GM23248 (cell line): ENCODE data around the gene PPIA. TPM values are rescaled to one million over a fixed set of nuclear protein-coding genes. Genes with fewer than 3 reads are reported as not detected.

ENCODE experiments used
- DNase-seq: peaks from one replicate; pipeline ENCODE4 v3.0.0-alpha.2; 2015
- H2AFZ ChIP-seq: fragments of 200-600 bp; sonication (generic); 2 replicates; pipeline ENCODE4 v1.6.1; 2016; ENCODE audit warnings: antibody characterized with exemption
- H3F3A ChIP-seq: fragments of 200-600 bp; sonication (generic); 2 replicates; pipeline ENCODE4 v1.6.1; 2016; ENCODE audit warnings: mild to moderate bottlenecking, antibody characterized with exemption, mixed run types; ENCODE audit not compliant: insufficient read depth
- H3K27ac ChIP-seq: fragments of 200-600 bp; sonication (generic); 2 replicates; pipeline ENCODE4 v1.5.1; 2016; ENCODE audit warnings: mild to moderate bottlenecking
- H3K27me3 ChIP-seq: fragments of 200-600 bp; sonication (generic); replicated peaks from 2 replicates; pipeline ENCODE4 v1.6.1; 2016; ENCODE audit warnings: mild to moderate bottlenecking; ENCODE audit not compliant: insufficient read depth
- H3K36me3 ChIP-seq: fragments of 200-600 bp; sonication (generic); 2 replicates; pipeline ENCODE4 v1.6.1; 2016; ENCODE audit warnings: low read depth, mild to moderate bottlenecking
- H3K4me1 ChIP-seq: fragments of 200-600 bp; sonication (generic); 2 replicates; pipeline ENCODE4 v1.6.1; 2016; ENCODE audit warnings: mild to moderate bottlenecking; ENCODE audit not compliant: insufficient read depth
- H3K4me2 ChIP-seq: fragments of 200-600 bp; sonication (generic); one replicate; pipeline ENCODE4 v1.6.1; 2016; ENCODE audit warnings: mild to moderate bottlenecking; ENCODE audit not compliant: unreplicated experiment
- H3K4me3 ChIP-seq: fragments of 200-600 bp; sonication (generic); 2 replicates; pipeline ENCODE4 v1.5.1; 2016; ENCODE audit warnings: mild to moderate bottlenecking
- H3K79me2 ChIP-seq: fragments of 200-600 bp; sonication (generic); 2 replicates; pipeline ENCODE4 v1.6.1; 2016; ENCODE audit warnings: mild to moderate bottlenecking; ENCODE audit not compliant: insufficient read depth
- H3K9ac ChIP-seq: fragments of 200-600 bp; sonication (generic); 2 replicates; pipeline ENCODE4 v1.6.1; 2016; ENCODE audit warnings: mild to moderate bottlenecking
- H3K9me2 ChIP-seq: fragments of 200-600 bp; sonication (generic); 2 replicates; pipeline ENCODE4 v1.6.1; 2016; ENCODE audit warnings: mixed run types, mild to moderate bottlenecking, moderate library complexity; ENCODE audit not compliant: insufficient read depth
- H3K9me3 ChIP-seq: fragments of 200-600 bp; sonication (generic); one replicate; pipeline ENCODE4 v1.6.1; 2017; ENCODE audit warnings: low read depth
- H4K20me1 ChIP-seq: fragments of 200-600 bp; sonication (generic); 2 replicates; pipeline ENCODE4 v1.6.0; 2016; ENCODE audit not compliant: insufficient read depth
- EZH2 ChIP-seq: fragments of 200-600 bp; sonication (generic); IDR thresholded peaks from 2 replicates; pipeline ENCODE4 v1.6.1; 2018; ENCODE audit warnings: antibody characterized with exemption, mild to moderate bottlenecking; ENCODE audit not compliant: insufficient read depth, poor library complexity, severe bottlenecking
- EZH2phosphoT487 ChIP-seq: fragments of 200-600 bp; sonication (generic); IDR thresholded peaks from 2 replicates; pipeline ENCODE4 v1.6.1; 2018; ENCODE audit warnings: antibody characterized with exemption, moderate library complexity, mild to moderate bottlenecking, low read depth; ENCODE audit not compliant: insufficient read depth
- WGBS, 2 experiments: methylation state at CpG; one replicate each; pipeline ENCODE4 v1.1.6; 2015 to 2017; ENCODE audit warnings: low lambda C conversion rate in 2 of 2, low coverage in 1 of 2; ENCODE audit errors: missing lambda C conversion rate in 2 of 2; 5-methylcytosine and 5-hydroxymethylcytosine counted together
- in situ Hi-C: fragments of 300-500 bp; cut with MboI; formaldehyde crosslinking; loops from 2 replicates; pipeline ENCODE4 v1.15.0; 2020
- polyA plus RNA-seq: library from polyadenylated mRNA; unstranded; fragments of >200 nt; fragmentation: Nextera tagmentation; extraction: Ambion mirVana; gene quantifications from 2 replicates; pipeline ENCODE4 v1.2.1, GENCODE V29; 2016
- total RNA-seq: library from RNA; depleted of rRNA; stranded (reverse); fragments of >200 nt; shearing (Covaris generic); gene quantifications from 2 replicates; pipeline ENCODE4 v1.2.3, GENCODE V29; 2014

The PPIA gene
- total and polyA plus RNA-seq, 2 experiments from 2014 or later, result 2,752 to 3,141 TPM

DNA sequence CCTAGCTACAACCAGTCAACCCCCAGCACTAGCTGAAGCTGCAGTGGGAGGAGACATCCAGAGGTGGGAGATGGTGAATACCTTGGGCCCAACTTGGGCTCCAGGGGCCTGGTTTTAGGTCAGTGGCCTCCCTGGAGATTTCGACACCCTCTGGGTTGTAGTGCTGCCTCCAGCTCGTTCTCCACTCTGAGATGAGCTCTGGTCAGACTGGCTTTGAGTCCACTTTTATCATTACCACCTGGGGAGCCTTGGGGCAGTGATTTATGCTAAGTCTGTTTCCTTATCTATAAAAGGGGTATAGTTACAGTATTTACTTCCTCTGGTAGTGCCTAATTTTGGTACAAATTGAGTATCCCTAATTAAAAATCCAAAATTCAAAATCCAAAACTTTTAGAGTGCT, 22.8 kb downstream of the PPIA start:
- no peak overlapping the region for H3K27ac ChIP-seq
- in situ Hi-C loops, result no loop called here
- no peaks in the 10 kb centered on the region for H3K9me2 ChIP-seq
- WGBS, 2 experiments, result 64 to 68% methylated on average over 2 of the region's 2 CpGs
- no peak overlapping the region for H3K4me2 ChIP-seq
- no peak overlapping the region for H2AFZ ChIP-seq
- H3K4me3 ChIP-seq, result no peak overlapping the region
- no peaks in the 10 kb centered on the region for H4K20me1 ChIP-seq
- H3K9me3 ChIP-seq, result no peaks in the 10 kb centered on the region
- H3K36me3 ChIP-seq, result no peaks in the 10 kb centered on the region
- no peaks in the 10 kb centered on the region for H3K4me1 ChIP-seq
- no peaks in the 10 kb centered on the region for H3K27me3 ChIP-seq
- no peak for DNase-seq
- TF ChIP-seq EZH2phosphoT487, result no peak
- no peak for TF ChIP-seq EZH2
- H3K79me2 ChIP-seq, result no peaks in the 10 kb centered on the region
- no peak overlapping the region for H3K9ac ChIP-seq
- H3F3A ChIP-seq, result no peaks in the 10 kb centered on the region

DNA sequence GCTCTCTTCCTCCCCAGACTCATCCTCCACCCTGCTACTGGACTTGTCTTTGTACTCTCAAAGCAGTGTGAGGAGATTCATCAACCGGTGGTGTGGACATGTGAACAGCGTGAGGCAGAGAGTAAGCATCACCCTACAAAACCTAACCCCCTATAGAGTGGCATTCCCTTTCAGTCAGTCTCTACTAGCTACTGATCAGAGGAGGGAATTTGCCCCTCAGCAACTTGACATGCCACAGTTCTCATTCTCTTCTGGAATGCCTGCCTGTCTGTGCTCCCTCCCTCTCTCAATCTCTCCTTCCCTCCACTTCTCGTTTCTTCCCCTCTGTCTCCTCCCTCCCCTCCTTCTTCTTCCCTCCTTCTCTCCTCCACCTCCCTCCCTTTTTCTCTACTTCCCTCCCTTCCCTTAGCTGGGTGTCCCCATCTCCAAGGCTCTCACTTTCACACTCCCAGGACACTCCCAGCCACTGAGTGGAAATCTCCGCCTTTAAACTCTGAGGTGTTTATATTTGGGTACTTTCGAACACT, 26.8 kb downstream of the PPIA start:
- Histone ChIP-seq H3K9me3 (no peaks in the 10 kb centered on the region), H3K4me3 (no peak overlapping the region), H3K9me2 (no peaks in the 10 kb centered on the region), H3K4me2 (no peak overlapping the region), H3K36me3 (no peaks in the 10 kb centered on the region), H3K27ac (no peak overlapping the region), H3K4me1 (0 out of 2 replicates have a peak, but pooled peaks cover 8% of the 10 kb centered on the region), H3F3A (peaks cover 26% of the 10 kb centered on the region), H3K79me2 (no peaks in the 10 kb centered on the region), H3K27me3 (no peaks in the 10 kb centered on the region), H2AFZ (no peak overlapping the region), H3K9ac (no peak overlapping the region), H4K20me1 (no peaks in the 10 kb centered on the region)
- in situ Hi-C loops, result no loop called here
- TF ChIP-seq EZH2 (no peak), EZH2phosphoT487 (no peak)
- no peak for DNase-seq
- WGBS, 2 experiments, result 86 to 94% methylated on average over 4 to 5 of the region's 5 CpGs

DNA sequence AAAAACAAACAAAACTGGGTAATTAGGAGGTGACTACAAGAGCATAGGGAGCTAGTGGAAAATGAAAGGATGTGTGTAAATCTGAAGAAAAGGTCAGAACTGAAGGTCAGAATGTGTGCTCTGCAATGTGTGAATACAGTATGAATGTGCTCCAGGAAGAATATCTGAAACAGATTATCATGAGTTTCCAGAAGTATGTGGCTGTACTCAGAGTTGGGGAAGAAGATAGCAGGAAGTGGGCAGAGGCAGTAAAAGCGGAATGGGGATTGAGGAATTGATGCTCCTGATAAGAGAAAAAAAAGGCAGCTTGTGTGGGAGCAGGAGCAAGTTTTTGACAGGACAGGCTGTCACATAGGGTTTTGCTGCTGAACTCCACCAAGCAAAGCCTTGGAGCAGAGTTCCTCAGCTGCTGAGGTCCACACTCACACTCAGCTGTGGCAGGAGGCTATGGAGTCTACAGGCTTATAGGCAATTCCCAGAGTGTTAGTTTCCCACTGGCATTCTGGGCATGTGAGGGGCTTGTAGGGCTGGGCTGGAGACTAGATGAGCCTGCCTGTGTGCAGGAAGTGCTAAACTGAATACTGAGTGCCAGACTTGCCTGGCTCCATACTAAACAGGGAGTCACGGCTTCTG, 28.5 kb downstream of the PPIA start:
- peak; percentile 46 for DNase-seq
- H3K27me3 ChIP-seq, result no peaks in the 10 kb centered on the region
- in situ Hi-C loops, result no loop called here
- no peak overlapping the region; the same call in 1 of the 2 replicates for H3K9ac ChIP-seq
- H3K4me1 ChIP-seq, result 0 out of 2 replicates have a peak, but pooled peaks cover 8% of the 10 kb centered on the region
- H3K4me2 ChIP-seq, result no peak overlapping the region
- no peaks in the 10 kb centered on the region for H4K20me1 ChIP-seq
- no peak for TF ChIP-seq EZH2
- no peak for TF ChIP-seq EZH2phosphoT487
- no peaks in the 10 kb centered on the region for H3K9me2 ChIP-seq
- H3F3A ChIP-seq, result peaks cover 26% of the 10 kb centered on the region
- no peak overlapping the region for H2AFZ ChIP-seq
- H3K9me3 ChIP-seq, result no peaks in the 10 kb centered on the region
- no peak overlapping the region for H3K4me3 ChIP-seq
- 71 to 79% methylated on average over 2 of the region's 2 CpGs for WGBS, 2 experiments
- H3K79me2 ChIP-seq, result no peaks in the 10 kb centered on the region
- H3K27ac ChIP-seq, result peak overlapping the region; percentile 38
- peaks cover 5% of the 10 kb centered on the region for H3K36me3 ChIP-seq

DNA sequence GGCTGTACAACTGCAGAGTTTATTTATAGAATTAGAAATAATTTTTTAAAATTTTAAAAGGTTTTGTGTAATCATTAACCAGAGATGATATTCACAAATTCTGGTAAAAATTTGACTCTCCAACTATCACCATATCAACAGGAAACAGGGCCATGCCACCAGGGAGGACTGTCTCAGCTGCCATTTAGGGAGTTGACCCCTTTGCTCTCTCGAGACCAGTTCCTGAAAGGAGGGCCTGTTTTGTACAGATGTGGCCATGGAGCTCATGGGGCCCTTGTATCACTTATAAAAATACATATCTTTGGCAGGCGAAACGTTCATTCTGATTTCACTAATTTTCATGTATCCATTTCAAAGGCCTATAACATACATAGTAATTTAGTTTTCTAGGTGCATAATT, 31.1 kb downstream of the PPIA start:
- no peak overlapping the region for H3K27ac ChIP-seq
- TF ChIP-seq EZH2phosphoT487 (no peak), EZH2 (no peak)
- H3K4me1 ChIP-seq, result 0 out of 2 replicates have a peak, but pooled peaks cover 8% of the 10 kb centered on the region
- H3K9me3 ChIP-seq, result no peaks in the 10 kb centered on the region
- H3K79me2 ChIP-seq, result 0 out of 2 replicates have a peak, but pooled peaks cover 4% of the 10 kb centered on the region
- H3K27me3 ChIP-seq, result no peaks in the 10 kb centered on the region
- H3K4me2 ChIP-seq, result no peak overlapping the region
- DNase-seq, result no peak
- no peaks in the 10 kb centered on the region for H3K9me2 ChIP-seq
- WGBS, 2 experiments, result 93 to 97% methylated on average over 3 of the region's 3 CpGs
- in situ Hi-C loops, result no loop called here
- H3F3A ChIP-seq, result peaks cover 26% of the 10 kb centered on the region
- peaks cover 29% of the 10 kb centered on the region for H3K36me3 ChIP-seq
- no peak overlapping the region for H3K9ac ChIP-seq
- H3K4me3 ChIP-seq, result no peak overlapping the region
- H2AFZ ChIP-seq, result no peak overlapping the region
- no peaks in the 10 kb centered on the region for H4K20me1 ChIP-seq
